GM18907 (cell line): ENCODE data around the gene ZNF219.
"Not testable (repeated sequence)": the region's sequence is repeated elsewhere in the genome, so short reads cannot be mapped to it uniquely, and the experiment has no call there.

ENCODE experiments used
- ATAC-seq: cut with Tn5 transposase; IDR thresholded peaks from one replicate; pipeline ENCODE4 v1.9.1; 2021; ENCODE audit warnings: mild to moderate bottlenecking, moderate library complexity; ENCODE audit not compliant: unreplicated experiment

The ZNF219 gene

DNA sequence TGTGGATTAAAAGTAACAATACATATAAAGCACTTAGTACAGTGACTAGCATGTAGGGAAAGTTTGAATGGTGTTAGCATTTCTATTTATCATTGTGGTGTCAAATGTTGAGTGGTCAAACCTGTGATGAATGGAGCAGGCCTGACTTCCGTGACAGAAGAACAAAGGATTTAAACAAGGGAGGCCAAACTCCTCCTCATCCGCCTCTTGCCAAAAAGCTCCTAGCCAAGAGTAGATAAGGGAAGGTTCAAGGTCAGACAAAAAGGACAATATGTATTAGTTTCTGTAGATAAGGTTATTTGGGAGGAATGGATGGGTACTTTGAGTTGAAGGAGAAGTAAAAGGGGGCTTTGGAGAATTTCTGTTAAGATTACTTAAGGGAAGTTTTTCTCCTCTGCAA, 49.8 kb downstream of the ZNF219 start:
- ATAC-seq = no peak

DNA sequence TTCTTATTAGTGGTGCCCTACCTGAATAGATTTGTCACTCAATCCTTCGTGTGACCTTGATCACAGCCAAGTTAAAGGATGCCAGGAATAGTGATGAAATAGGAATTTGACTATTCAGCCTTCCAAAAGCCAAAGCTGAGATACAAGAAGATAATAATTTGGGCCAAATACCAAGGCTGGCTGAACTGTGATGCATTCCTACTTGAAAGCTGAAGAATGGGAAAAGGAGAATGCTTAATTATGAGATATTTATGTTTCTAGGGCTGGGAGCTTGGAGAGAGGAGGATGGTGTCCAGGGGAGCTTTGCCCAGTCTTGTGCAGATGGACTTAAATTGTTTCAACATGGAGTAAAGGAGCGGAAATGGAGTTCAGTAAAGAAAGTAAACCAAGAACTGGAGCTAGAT, 51.1 kb downstream of the ZNF219 start:
- ATAC-seq = no peak

DNA sequence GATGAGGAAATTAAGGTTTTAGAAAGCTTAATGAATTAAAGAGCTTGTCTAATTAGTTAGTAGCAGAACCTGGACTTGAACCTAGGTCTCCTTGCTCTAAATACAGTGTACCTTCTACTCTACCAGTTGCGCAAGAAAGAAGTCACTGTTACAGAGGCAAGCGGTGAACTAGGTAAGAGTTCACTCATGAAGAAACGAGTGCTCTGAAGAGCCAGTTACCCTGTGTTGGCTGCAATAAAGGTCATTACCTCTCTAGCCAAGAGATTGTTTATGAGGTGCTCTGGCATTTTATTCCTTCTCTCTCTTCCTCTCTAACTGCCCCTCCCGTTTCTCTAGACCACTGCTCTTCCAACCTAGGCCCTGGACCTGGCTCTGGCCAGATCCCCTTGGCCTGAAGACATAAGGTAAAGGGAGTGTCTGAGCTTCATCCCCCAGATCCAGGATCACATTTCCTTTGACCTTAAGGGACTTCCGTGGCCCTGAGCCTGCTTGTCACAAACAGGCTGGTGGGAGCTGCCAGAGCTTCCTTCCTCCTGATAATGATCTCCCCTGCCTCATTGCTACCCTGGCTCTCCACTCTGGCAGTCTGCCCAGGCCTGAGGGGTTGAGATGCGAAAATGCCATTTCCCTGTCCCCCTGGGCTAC, 54.4 kb downstream of the ZNF219 start:
- no peak for ATAC-seq

DNA sequence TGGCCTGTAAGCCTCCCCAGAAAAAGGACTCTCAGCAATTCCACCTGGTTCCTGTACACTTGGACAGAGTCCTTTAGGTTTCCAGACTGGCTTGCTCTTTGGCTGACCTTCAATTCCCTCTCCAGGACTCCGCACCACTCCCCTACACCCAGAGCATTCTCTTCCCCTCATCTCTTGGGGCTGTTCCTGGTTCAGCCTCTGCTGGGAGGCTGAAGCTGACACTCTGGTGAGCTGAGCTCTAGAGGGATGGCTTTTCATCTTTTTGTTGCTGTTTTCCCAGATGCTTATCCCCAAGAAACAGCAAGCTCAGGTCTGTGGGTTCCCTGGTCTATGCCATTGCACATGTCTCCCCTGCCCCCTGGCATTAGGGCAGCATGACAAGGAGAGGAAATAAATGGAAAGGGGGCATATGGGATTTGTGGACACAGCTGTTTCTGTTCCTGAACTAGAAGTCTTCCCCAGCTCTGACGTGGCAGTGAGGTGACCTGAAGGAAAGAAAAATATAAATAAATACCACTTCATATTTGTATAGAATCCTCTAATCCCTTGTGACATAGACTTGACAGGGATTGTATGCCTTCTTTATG, 55.0 kb downstream of the ZNF219 start:
- ATAC-seq = no peak

DNA sequence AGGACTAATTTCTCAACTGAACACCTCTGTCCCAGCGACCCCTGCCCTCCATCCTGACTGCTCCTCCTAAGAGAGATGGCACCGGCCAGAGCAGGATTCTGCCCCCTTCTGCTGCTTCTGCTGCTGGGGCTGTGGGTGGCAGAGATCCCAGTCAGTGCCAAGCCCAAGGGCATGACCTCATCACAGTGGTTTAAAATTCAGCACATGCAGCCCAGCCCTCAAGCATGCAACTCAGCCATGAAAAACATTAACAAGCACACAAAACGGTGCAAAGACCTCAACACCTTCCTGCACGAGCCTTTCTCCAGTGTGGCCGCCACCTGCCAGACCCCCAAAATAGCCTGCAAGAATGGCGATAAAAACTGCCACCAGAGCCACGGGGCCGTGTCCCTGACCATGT, 55.5 kb downstream of the ZNF219 start:
- no peak for ATAC-seq

DNA sequence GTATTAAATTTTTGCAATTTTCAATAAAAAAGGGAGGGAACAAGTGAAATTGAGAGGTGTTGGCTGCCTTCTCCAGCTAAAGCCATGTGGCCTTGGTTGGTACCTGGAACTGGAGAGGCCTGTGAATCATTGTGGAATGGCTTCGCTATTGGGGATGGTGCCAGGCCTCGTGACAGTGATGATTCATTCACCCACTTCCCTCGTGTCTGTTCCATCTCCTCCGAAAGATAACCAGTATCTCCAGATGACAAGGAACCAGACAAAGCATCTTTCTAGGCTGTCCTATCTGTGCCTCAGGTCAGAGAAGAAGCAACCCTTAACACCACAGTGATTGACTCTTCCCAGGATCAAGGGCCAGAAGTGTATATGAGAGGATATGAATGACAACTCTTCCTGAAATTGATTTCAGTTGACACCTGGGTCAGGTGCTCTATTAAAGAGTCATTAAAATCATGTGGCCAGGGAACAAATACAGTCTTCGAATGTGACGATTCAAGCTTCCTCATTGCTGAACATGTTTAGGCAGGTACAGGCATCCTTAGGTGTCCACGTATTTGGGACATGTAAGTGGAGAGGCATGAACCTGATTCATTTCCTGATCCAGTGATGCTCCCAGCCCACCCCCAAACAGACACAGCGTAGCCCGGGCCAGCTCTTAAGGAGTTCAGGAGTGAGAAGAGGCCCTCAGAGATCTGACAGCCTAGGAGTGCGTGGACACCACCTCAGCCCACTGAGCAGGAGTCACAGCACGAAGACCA, 56.6 kb downstream of the ZNF219 start, which contains the start of gene RNASE7:
RNASE7 (plus strand) TSS at position 687 of the 758 bp plus-strand sequence. CDS start 631 bp downstream, outside the sequence.
- no peak for ATAC-seq

DNA sequence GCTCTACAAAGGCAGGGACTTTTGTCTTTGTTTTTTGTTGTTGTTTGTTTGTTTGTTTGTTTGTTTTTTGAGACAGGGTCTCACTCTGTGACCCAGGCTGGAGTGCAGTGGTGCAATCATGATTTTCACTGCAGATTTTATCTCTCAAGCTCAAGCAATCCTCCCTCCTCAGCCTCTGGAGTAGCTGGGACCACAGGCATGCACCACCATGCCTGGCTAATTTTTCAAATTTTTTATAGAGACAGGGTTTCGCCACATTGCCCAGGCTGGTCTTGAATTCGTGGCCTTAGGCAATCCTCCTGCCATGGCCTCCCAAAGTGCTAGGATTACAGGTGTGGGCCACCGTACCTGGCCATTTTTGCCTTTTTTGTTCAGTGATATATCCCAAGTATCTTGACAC, 57.5 kb downstream of the ZNF219 start:
- not testable (repeated sequence) for ATAC-seq

DNA sequence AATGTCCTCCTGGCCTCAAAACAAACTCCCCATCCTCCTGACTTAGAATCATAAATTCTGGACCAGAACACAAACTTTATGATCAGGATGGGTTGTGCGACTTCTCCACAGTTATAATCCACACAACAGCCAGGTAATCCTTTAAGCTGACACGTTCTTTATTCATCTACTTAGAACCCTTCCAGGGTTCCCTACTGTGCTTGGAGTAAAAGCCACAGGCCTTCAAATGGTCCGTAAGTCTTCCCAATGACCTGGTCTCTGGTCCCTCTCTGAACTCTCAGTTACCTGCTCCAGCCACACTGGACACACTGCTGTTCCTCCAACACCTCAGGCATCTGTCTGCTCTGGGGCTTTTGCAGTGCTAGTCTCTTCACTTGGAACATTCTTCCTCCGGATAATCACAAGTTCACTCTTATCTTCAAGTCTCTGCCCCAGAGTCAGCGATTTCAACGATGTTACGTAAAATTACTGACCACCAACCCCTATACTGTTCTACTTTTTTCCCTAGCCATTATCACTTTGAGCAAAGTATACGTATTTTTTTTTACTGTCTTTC, 58.0 kb downstream of the ZNF219 start:
- ATAC-seq = no peak
